ENCODE measurements around the gene COG2.
"Not testable (repeated sequence)": the region's sequence is repeated elsewhere in the genome, so short reads cannot be mapped to it uniquely, and the experiment has no call there.

The COG2 gene

GRCh38 chr1:230715510-230715909 is 73.2 kb downstream of the COG2 start:
- DNase-seq (ENCODE audit: low read depth) = no peak

DNA sequence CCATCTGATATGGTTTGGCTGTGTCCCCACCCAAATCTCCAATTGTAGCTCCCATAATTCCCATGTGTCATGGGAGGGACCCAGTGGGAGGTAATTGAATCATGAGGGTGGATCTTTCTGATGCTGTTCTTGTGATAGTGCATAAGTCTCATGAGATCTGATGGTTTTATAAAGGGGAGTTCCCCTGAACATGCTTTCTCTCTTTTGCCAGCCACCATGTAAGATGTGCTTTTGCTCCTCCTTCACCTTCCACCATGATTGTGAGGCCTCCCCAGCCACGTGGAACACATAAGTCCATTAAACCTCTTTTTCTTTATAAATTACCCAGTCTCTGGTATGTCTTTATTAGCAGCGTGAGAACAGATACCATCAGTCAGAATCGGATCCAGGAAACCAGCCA is 74.2 kb downstream of the COG2 start:
- DNase-seq (ENCODE audit: low read depth) = not testable (repeated sequence)

GRCh38 chr1:230717251-230717650 is 75.0 kb downstream of the COG2 start:
- no peak for DNase-seq (ENCODE audit: low read depth)

DNA sequence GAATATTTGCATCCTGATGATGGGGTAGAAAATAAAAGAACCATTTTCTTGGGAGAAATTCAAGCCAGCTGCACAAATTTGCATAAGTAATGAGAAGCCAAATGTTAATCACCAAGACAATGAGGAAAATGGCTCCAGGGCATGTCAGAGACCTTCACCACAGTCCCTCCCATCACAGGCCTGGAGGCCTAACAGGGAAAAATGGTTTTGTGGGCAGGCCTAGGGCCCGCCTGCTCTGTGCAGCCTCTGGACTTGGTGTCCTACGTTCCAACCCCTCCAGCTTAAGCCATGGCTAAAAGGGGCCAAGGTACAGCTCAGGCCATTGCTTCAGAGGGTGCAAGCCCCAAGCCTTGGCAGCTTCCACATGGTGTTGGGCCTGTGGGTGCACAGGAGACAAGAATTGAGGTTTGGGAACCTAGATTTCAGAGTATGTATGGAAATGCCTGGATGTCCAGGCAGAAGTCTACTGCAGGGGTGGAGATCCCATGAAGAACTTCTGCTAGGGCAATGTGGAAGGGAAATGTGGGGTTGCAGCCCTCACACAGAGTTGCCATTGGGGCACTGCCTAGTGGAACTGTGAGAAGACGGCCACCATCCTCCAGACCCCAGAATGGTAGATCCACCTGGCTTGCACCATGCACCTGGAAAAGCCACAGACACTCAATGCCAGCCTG is 79.7 kb downstream of the COG2 start:
- DNase-seq (ENCODE audit: low read depth) = not testable (repeated sequence)

- DNase-seq (ENCODE audit: low read depth) = no peak
Measured at GRCh38 chr1:230725256-230726012, 83.2 kb downstream of the COG2 start.

DNA sequence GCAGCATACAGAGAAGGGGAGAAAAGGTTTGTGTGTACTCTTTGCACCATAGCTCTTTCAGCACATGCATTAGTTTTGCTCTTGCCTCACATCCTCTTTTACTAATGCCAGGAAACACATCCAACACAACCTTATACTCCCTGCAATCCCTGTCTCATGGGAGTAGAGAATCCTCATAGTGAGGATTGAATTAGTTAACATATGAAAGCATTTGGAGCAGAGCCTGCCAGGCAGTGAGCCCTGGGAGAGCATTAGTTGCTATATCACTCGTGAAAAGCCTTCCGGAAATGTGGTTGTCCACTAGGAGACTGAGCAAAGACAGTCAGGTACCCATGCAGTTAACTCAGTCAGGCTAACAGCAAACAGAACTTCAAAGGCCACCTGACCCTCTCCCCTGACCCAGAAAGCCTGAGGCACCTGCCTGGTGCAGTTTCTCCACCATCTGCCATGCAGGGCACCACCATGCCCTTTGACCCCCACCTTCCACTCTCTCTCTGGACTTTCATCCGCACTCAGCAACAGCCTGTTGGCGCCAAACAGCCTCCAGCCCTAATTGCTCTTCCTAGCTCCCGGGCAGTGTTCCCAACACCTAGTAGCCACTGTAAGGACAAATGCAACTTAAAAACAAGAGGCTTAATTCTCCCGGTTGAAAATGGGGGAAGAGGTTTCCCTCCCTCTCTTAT is 86.6 kb downstream of the COG2 start:
- DNase-seq (ENCODE audit: low read depth) = no peak

DNA sequence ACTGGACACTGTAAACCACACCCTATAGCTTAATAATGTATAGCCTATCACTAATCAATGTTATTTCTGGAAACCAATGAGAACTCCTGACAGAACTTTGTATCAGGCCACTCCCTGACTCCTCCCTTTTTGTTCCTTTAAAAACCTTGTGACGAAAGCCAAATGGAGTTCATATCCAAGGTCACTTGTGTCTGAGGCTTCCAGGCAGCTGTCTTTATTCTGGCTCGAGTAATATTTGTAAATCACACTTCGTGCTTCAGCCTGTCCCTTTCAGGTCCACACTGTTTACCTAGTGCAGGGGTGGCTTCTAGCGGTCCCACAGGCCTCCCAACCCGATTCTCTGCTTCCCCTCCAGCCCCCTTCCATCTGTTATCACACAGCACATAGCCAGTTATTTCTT is 88.7 kb downstream of the COG2 start:
- no peak for DNase-seq (ENCODE audit: low read depth)

DNA sequence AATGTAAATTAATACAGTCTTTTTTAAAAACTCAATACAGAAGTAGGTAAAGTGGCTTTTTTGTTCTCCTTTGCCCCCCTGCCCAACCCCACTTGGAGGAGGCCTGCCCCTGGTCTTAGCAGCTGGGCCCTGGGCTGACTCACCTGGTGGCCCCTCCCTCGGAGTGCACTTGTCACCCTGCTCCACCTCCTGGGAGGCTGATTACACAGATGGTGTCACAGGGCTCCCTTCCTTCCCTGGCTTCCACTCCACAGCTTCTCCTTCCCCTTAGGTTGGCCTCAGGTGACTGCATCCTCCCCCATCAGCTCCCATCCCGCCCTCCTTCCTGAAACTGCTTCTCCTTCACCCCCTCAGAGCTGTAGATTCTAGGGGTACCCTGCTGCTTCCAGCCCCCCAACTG is 93.2 kb downstream of the COG2 start:
- DNase-seq (ENCODE audit: low read depth) = no peak

DNA sequence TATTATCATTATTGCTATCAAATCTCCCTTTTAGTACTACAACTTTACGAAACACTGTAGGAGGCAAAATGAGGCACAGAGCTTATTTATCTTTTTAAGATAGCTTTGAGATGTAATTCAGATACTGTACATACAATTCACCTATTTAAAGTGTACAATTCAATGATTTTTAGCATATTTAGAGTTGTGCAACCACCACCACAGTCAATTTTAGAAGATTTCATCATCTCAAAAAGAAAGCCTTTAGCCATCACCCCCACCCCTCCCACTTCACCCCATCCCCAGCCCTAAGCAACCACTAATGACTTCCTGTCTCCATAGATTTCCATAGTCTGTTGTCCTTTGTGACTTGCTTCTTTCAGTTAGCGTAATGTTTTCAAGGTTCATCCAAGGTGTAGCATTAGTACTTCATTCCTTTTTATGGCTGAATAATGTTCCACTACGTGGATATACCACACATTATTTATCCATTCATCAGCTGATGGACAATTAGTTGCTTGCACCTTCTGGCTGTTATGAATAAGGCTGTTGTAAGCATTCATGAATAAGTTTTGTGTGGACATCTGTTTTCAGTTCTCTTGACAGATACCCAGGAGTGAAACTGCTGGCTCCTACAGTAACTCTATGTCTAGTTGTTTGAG is 95.5 kb downstream of the COG2 start:
- no peak for DNase-seq (ENCODE audit: low read depth)

GRCh38 chr1:230739564-230740290 is 97.4 kb downstream of the COG2 start:
- no peak for DNase-seq (ENCODE audit: low read depth)
